Measurements from ENCODE around the gene MIB2. TPM values are rescaled to one million over a fixed set of nuclear protein-coding genes. Genes with fewer than 3 reads are reported as not detected.
"Not testable (repeated sequence)": the region's sequence is repeated elsewhere in the genome, so short reads cannot be mapped to it uniquely, and the experiment has no call there.

MIB2 gene
- total and polyA plus RNA-seq, 2 donors (not counting 1 experiment from before 2014, with no cell fraction given), result 94.0 to 95.9 TPM

DNA sequence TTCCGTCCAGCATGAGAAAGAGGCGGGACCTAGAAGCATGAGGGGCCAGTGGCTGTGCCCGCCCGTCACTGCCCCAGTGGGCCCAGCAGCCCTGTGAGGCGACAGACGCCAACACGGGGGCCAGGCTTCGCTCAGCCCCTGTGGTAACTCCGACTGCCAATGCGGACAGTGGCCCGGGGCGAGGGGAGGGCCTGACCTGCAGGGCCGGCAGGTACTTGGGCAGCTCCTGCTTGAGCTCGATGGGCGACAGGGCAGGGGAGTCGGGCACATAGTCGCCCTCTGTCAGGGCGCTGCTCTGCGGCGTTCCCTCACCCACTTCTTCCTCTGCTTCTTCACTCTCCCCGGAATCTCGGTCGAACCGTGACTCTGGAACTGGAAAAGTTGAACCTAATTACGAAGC is 24.8 kb downstream of the MIB2 start:
- no CpG with 5 or more reads among the region's 25 CpGs for WGBS (ENCODE audit: insufficient coverage)
- CTCF ChIA-PET, result not testable (repeated sequence)

DNA sequence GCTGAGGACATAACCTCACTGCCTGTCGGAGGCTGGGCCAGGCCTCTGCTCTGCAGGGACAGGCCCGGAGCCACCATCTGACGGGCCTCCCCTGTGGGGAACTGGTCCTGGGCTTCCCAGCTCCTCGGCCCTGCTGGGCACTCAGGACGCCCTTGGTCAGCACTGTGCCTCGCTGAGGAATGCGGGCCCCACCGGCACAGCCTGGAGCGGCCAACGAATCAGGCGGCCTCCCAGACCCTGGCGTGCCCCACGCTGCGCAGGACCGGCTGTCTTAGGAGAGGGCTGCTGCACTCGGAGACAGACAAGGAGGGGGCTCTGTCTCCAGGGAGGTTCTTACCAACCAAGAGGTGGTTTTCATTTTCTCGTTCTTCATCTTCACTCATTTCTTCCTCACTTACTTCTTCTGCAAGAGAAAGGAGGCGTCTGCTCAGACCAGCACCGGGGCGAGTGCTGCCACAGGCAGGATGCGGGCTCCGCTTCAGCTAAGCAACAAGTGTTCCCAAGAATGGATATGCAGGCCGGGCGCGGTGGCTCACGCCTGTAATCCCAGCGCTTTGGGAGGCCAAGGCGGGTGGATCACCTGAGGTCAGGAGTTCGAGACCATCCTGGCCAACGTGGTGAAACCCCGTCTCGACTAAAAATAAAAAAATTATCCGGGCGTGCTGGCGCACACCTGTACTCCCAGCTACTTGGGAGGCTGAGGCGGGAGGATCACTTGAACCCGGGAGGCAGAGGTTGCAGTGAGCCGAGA is 25.6 kb downstream of the MIB2 start:
- CTCF ChIA-PET; H3K79me2 ChIP-seq (ENCODE audit: control insufficient read depth, insufficient read depth, low read length); intact Hi-C loops (cut with micrococcal nuclease); H3K9me3 ChIP-seq (ENCODE audit: control extremely low read depth in 1 of 3, control insufficient read depth in 2 of 3, insufficient read depth in 1 of 3, low read length in 2 of 3); DNase-seq; H3K27me3 ChIP-seq (replicated peaks in 1 of 4; ENCODE audit: control extremely low read depth in 1 of 4, control insufficient read depth in 3 of 4, insufficient read depth in 4 of 4, low read length in 3 of 4); H3K4me2 ChIP-seq (replicated peaks; ENCODE audit: low read depth, low read length, poor library complexity, severe bottlenecking); H3K27ac Mint-ChIP-seq; POLR2A ChIA-PET; H3K9ac ChIP-seq (ENCODE audit: low read length); H3K4me1 Mint-ChIP-seq; H3K36me3 ChIP-seq (replicated peaks in 1 of 2; ENCODE audit: control extremely low read depth in 1 of 2, control insufficient read depth in 1 of 2, extremely low read depth in 1 of 2, insufficient read depth in 2 of 2, low read length in 1 of 2); H3K27ac ChIP-seq (ENCODE audit: low read length in 2 of 2); H3K9me3 Mint-ChIP-seq (ENCODE audit: insufficient read depth); H3K4me1 ChIP-seq (ENCODE audit: control insufficient read depth in 2 of 2, insufficient read depth in 2 of 2, low read length in 2 of 2); H3K4me3 Mint-ChIP-seq; H4K20me1 ChIP-seq (ENCODE audit: control insufficient read depth, insufficient read depth, low read length, poor library complexity, severe bottlenecking); H2AFZ ChIP-seq (ENCODE audit: insufficient read depth, low read depth, low read length, poor library complexity, severe bottlenecking); H3K4me3 ChIP-seq (ENCODE audit: control extremely low read depth in 1 of 5, extremely low read depth in 1 of 5, insufficient read depth in 1 of 5, low read depth in 2 of 5, low read length in 4 of 5); H3K27me3 Mint-ChIP-seq; ATAC-seq (ENCODE audit: low read depth): not testable (repeated sequence)
- 96% methylated on average over 11 of the region's 38 CpGs for WGBS (ENCODE audit: insufficient coverage)

More for the DNA sequence above, 24.8 kb downstream of the MIB2 start:
- H3K9me3 ChIP-seq (ENCODE audit: control extremely low read depth in 1 of 3, control insufficient read depth in 2 of 3, insufficient read depth in 1 of 3, low read length in 2 of 3); H3K9me3 Mint-ChIP-seq (ENCODE audit: insufficient read depth); H3K9ac ChIP-seq (ENCODE audit: low read length); intact Hi-C loops (cut with micrococcal nuclease); H3K27me3 ChIP-seq (replicated peaks in 1 of 4; ENCODE audit: control extremely low read depth in 1 of 4, control insufficient read depth in 3 of 4, insufficient read depth in 4 of 4, low read length in 3 of 4); POLR2A ChIA-PET; ATAC-seq (ENCODE audit: low read depth); H3K36me3 ChIP-seq (replicated peaks in 1 of 2; ENCODE audit: control extremely low read depth in 1 of 2, control insufficient read depth in 1 of 2, extremely low read depth in 1 of 2, insufficient read depth in 2 of 2, low read length in 1 of 2); H3K4me1 Mint-ChIP-seq; H4K20me1 ChIP-seq (ENCODE audit: control insufficient read depth, insufficient read depth, low read length, poor library complexity, severe bottlenecking); H3K4me1 ChIP-seq (ENCODE audit: control insufficient read depth in 2 of 2, insufficient read depth in 2 of 2, low read length in 2 of 2); H3K27ac Mint-ChIP-seq; DNase-seq; H3K4me3 Mint-ChIP-seq; H3K79me2 ChIP-seq (ENCODE audit: control insufficient read depth, insufficient read depth, low read length); H3K27ac ChIP-seq (ENCODE audit: low read length in 2 of 2); H3K4me2 ChIP-seq (replicated peaks; ENCODE audit: low read depth, low read length, poor library complexity, severe bottlenecking); H2AFZ ChIP-seq (ENCODE audit: insufficient read depth, low read depth, low read length, poor library complexity, severe bottlenecking); H3K27me3 Mint-ChIP-seq; H3K4me3 ChIP-seq (ENCODE audit: control extremely low read depth in 1 of 5, extremely low read depth in 1 of 5, insufficient read depth in 1 of 5, low read depth in 2 of 5, low read length in 4 of 5): not testable (repeated sequence)

DNA sequence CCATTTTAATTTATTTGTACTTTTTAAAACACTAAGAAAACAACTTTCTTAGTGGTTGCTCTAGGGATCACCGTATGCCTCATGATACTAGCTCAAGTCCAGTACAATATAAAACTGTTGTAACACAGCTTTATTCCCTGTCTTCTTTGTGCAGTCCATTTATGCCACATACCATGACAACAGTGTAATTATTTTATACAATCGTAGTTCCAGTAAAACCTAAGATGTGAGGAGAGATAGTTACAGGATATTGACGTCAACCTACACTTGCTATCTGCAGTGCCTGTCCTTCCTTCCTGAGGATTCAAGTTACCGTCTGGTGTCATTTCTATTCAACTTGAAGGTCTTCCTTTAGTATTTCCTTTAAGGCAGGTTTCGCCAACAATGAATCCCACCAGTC is 31.0 kb downstream of the MIB2 start:
- H3K4me3 Mint-ChIP-seq; H4K20me1 ChIP-seq (ENCODE audit: control insufficient read depth, insufficient read depth, low read length, poor library complexity, severe bottlenecking); H3K9me3 Mint-ChIP-seq (ENCODE audit: insufficient read depth); H3K9ac ChIP-seq (ENCODE audit: low read length); H3K4me1 Mint-ChIP-seq; H3K27ac ChIP-seq (ENCODE audit: low read length in 2 of 2); H3K4me2 ChIP-seq (replicated peaks; ENCODE audit: low read depth, low read length, poor library complexity, severe bottlenecking); intact Hi-C loops (cut with micrococcal nuclease); H3K27me3 ChIP-seq (replicated peaks in 1 of 4; ENCODE audit: control extremely low read depth in 1 of 4, control insufficient read depth in 3 of 4, insufficient read depth in 4 of 4, low read length in 3 of 4); H3K4me1 ChIP-seq (ENCODE audit: control insufficient read depth in 2 of 2, insufficient read depth in 2 of 2, low read length in 2 of 2); POLR2A ChIA-PET; H3K27ac Mint-ChIP-seq; ATAC-seq (ENCODE audit: low read depth); H3K79me2 ChIP-seq (ENCODE audit: control insufficient read depth, insufficient read depth, low read length); H3K4me3 ChIP-seq (ENCODE audit: control extremely low read depth in 1 of 5, extremely low read depth in 1 of 5, insufficient read depth in 1 of 5, low read depth in 2 of 5, low read length in 4 of 5); H3K9me3 ChIP-seq (ENCODE audit: control extremely low read depth in 1 of 3, control insufficient read depth in 2 of 3, insufficient read depth in 1 of 3, low read length in 2 of 3); H3K27me3 Mint-ChIP-seq; H2AFZ ChIP-seq (ENCODE audit: insufficient read depth, low read depth, low read length, poor library complexity, severe bottlenecking); DNase-seq: not testable (repeated sequence)
- CTCF ChIA-PET, result interaction anchor here (1.1 kb wide), 1 partner anchor 262 kb away, joined by 3 read pairs; no protein-coding TSS in a partner anchor
- peaks cover 1 to 25% of the 10 kb centered on the region in 2 experiments for H3K36me3 ChIP-seq (replicated peaks in 1 of 2; ENCODE audit: control extremely low read depth in 1 of 2, control insufficient read depth in 1 of 2, extremely low read depth in 1 of 2, insufficient read depth in 2 of 2, low read length in 1 of 2)
- no CpG with 5 or more reads among the region's 5 CpGs for WGBS (ENCODE audit: insufficient coverage)

DNA sequence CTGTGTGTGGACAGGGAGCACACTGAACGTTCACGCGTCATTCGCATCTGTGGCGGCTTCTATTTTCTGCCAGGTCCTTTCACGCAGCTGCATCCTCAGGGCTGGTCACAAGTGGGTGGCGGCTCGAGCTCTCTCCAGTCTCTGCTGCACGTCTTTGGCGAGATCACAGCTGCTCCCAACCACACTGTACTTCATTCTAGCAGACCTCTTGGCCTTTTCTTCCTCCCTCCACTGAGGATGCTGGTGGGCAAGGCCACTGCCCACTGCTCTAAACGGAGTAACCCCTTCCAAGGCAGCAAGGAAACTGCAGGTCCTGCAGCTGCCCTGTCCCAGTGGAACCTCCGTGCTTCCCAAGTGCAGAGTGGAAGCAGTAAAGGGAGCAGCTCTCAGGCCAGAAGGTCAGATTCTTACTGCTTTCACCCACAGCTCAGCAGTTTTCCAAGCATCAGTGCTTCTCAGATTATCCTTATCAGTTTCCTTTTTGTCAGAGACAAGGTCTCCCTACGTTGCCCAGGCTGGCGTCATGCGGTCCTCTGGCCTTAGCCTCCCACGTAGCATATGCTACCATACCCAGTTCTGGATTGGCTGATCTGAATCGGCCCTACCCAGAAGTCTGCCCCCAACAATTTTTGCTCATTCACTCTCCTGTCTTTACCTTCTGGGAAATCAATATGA is 32.4 kb downstream of the MIB2 start:
- not testable (repeated sequence) for ATAC-seq (ENCODE audit: low read depth); H3K4me1 Mint-ChIP-seq

More for the DNA sequence above, 32.4 kb downstream of the MIB2 start:
- WGBS (ENCODE audit: insufficient coverage), result 97% methylated on average over 6 of the region's 17 CpGs
- intact Hi-C loops (cut with micrococcal nuclease); H3K27me3 ChIP-seq (replicated peaks in 1 of 4; ENCODE audit: control extremely low read depth in 1 of 4, control insufficient read depth in 3 of 4, insufficient read depth in 4 of 4, low read length in 3 of 4); H3K9me3 Mint-ChIP-seq (ENCODE audit: insufficient read depth); H4K20me1 ChIP-seq (ENCODE audit: control insufficient read depth, insufficient read depth, low read length, poor library complexity, severe bottlenecking); H3K9me3 ChIP-seq (ENCODE audit: control extremely low read depth in 1 of 3, control insufficient read depth in 2 of 3, insufficient read depth in 1 of 3, low read length in 2 of 3); H3K4me3 ChIP-seq (ENCODE audit: control extremely low read depth in 1 of 5, extremely low read depth in 1 of 5, insufficient read depth in 1 of 5, low read depth in 2 of 5, low read length in 4 of 5); H3K79me2 ChIP-seq (ENCODE audit: control insufficient read depth, insufficient read depth, low read length); H3K4me3 Mint-ChIP-seq; DNase-seq; POLR2A ChIA-PET; H3K27me3 Mint-ChIP-seq; H3K9ac ChIP-seq (ENCODE audit: low read length); H2AFZ ChIP-seq (ENCODE audit: insufficient read depth, low read depth, low read length, poor library complexity, severe bottlenecking); CTCF ChIA-PET; H3K27ac Mint-ChIP-seq; H3K4me1 ChIP-seq (ENCODE audit: control insufficient read depth in 2 of 2, insufficient read depth in 2 of 2, low read length in 2 of 2); H3K27ac ChIP-seq (ENCODE audit: low read length in 2 of 2); H3K4me2 ChIP-seq (replicated peaks; ENCODE audit: low read depth, low read length, poor library complexity, severe bottlenecking): not testable (repeated sequence)
- peaks cover 4 to 38% of the 10 kb centered on the region in 2 experiments for H3K36me3 ChIP-seq (replicated peaks in 1 of 2; ENCODE audit: control extremely low read depth in 1 of 2, control insufficient read depth in 1 of 2, extremely low read depth in 1 of 2, insufficient read depth in 2 of 2, low read length in 1 of 2)

All from B cell (primary cell).